Activated CD8-positive, alpha-beta T cell treated with anti-CD3 and anti-CD28 coated beads for 36 hours (primary cell): ENCODE data around the gene MYT1. TPM values are rescaled to one million over a fixed set of nuclear protein-coding genes. Genes with fewer than 3 reads are reported as not detected.

Experiments
- ATAC-seq: fragments of 200-7000 bp; cut with Tn5 transposase; one replicate; pipeline ENCODE4 v1.10.0; 2021; ENCODE audit warnings: mild to moderate bottlenecking, moderate library complexity
- CTCF ChIA-PET: fragments of 350-600 bp; sonication (Branson Sonifier 250); formaldehyde crosslinking; loops from one replicate; lab custom pipeline; 2021; ENCODE audit warnings: antibody characterized with exemption; lab: Charles Lee
- POLR2A ChIA-PET: fragments of 350-600 bp; sonication (Branson Sonifier 250); formaldehyde crosslinking; loops from one replicate; lab custom pipeline; 2021; ENCODE audit warnings: antibody characterized with exemption; lab: Charles Lee
- DNase-seq: peaks from one replicate; pipeline ENCODE4 v3.0.0-alpha.2; 2020
- H3K27ac Mint-ChIP-seq: one replicate; pipeline ENCODE4 v1.8.0; 2021; ENCODE audit warnings: mild to moderate bottlenecking, mixed read lengths
- H3K27me3 Mint-ChIP-seq: one replicate; pipeline ENCODE4 v1.8.0; 2021; ENCODE audit warnings: mixed read lengths
- H3K36me3 Mint-ChIP-seq: one replicate; pipeline ENCODE4 v1.8.0; 2021; ENCODE audit warnings: low read depth, mixed read lengths
- H3K4me1 Mint-ChIP-seq: one replicate; pipeline ENCODE4 v1.8.0; 2021; ENCODE audit warnings: low read depth, mixed read lengths
- H3K4me3 Mint-ChIP-seq: one replicate; pipeline ENCODE4 v1.8.0; 2021; ENCODE audit warnings: mild to moderate bottlenecking, moderate library complexity, mixed read lengths
- H3K9me3 Mint-ChIP-seq: one replicate; pipeline ENCODE4 v1.8.0; 2021; ENCODE audit warnings: mixed read lengths
- CTCF ChIP-seq: fragments of 200-600 bp; IDR thresholded peaks from one replicate; pipeline ENCODE4 v1.8.0; 2022; ENCODE audit warnings: antibody characterized with exemption, mild to moderate bottlenecking
- intact Hi-C: fragments of 100-400 bp; cut with micrococcal nuclease; formaldehyde crosslinking; loops from one replicate; pipeline ENCODE4 v1.10.0; 2022
- total RNA-seq, 2 experiments: library from RNA; stranded (reverse); gene quantifications; one replicate each; pipeline ENCODE4 v1.2.3, GENCODE V29; 2021

MYT1 gene
- total RNA-seq, 2 experiments from 2014 or later: not detected

DNA sequence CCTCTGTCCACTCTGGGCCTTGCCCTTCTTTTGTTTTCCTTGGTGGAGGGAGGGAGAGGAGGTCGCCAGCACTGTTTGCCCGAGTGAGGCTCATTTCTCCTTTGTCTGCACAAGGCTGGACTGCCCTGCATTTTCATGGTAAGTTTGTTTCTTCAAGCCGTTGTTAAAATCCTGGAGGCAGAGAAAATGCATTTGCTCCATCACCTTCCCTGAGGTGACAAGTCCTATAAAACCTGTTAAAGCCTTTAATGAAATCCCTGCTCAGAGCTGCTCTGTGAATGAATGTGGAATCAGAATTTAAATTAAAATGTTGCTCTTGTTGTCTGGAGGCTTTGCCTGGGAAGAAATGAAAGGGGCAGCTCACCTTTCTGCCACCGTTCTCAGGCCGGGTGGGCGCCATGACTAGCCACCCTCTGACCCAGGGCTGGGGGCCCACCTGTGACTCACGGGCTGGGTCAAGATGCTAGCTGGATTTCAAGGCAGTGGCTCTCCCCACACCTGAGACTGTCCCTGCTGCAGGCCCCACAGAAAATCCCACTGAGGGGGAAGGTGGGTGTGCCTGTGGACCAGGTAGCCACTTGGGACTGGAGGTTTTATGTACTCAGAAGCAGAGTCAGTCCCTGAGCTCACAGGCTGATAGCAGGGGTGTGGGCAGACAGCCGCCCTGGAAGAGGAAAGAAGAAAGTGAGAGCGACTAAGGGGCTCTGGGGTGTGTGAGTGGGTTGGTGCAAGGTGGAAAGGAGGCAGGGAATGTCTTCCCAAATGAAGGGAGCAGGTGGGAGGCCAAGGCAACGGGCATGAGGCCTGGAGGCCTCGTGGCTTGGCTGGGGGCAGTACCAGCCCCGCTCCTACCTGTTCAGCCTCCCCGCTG is 24.0 kb upstream of the MYT1 start:
- TF ChIP-seq CTCF: no peak
- POLR2A ChIA-PET: no interaction called here
- no peak overlapping the region for H3K4me3 Mint-ChIP-seq
- no peak for DNase-seq
- H3K9me3 Mint-ChIP-seq: peaks cover 7% of the 10 kb centered on the region
- ATAC-seq: no peak
- peaks cover 3% of the 10 kb centered on the region for H3K27me3 Mint-ChIP-seq
- H3K36me3 Mint-ChIP-seq: no peaks in the 10 kb centered on the region
- H3K4me1 Mint-ChIP-seq: no peaks in the 10 kb centered on the region
- CTCF ChIA-PET: interaction anchor here (1.1 kb wide), 1 partner anchor 101 kb away, joined by 3 read pairs; no protein-coding TSS in a partner anchor
- intact Hi-C loops: no loop called here
- H3K27ac Mint-ChIP-seq: no peak overlapping the region

GRCh38 chr20:64140956-64141355 is 23.3 kb upstream of the MYT1 start:
- intact Hi-C loops: no loop called here
- ChIA-PET POLR2A (no interaction called here), CTCF (interaction anchor here (1.2 kb wide), 1 partner anchor 21 kb away, joined by 4 read pairs; no protein-coding TSS in a partner anchor)
- no peak for DNase-seq
- no peak for TF ChIP-seq CTCF
- ATAC-seq: no peak
- Mint-ChIP-seq H3K27ac (no peak overlapping the region), H3K9me3 (peaks cover 9% of the 10 kb centered on the region), H3K36me3 (no peaks in the 10 kb centered on the region), H3K4me3 (no peak overlapping the region), H3K27me3 (peaks cover 1% of the 10 kb centered on the region), H3K4me1 (no peaks in the 10 kb centered on the region)

DNA sequence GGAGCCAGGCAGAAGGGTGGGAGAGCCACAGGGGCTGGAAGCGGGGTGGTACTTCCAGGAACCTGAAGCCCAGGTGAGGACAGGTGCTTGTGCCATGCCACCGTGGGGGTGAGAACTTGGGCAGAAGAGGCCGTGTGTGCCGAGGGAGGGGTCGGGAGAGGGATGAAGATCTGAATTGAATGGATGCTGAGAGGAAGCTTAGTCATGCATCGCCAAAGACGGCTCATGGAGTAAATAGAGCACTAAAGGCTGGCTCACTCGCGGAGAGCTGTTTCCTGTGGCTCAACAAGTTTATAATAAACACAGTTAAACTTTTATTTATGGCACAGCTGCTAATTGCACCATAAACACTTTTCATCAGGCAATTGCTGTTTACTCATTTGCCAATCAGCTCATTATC is 21.7 kb upstream of the MYT1 start:
- TF ChIP-seq CTCF: no peak
- POLR2A ChIA-PET: no interaction called here
- ATAC-seq: no peak
- Mint-ChIP-seq H3K27ac (no peak overlapping the region), H3K36me3 (no peaks in the 10 kb centered on the region), H3K9me3 (peaks cover 9% of the 10 kb centered on the region), H3K4me3 (no peak overlapping the region), H3K4me1 (no peaks in the 10 kb centered on the region), H3K27me3 (no peaks in the 10 kb centered on the region)
- intact Hi-C loops: no loop called here
- CTCF ChIA-PET: no interaction called here
- no peak for DNase-seq

- no peak overlapping the region for H3K27ac Mint-ChIP-seq
- no peaks in the 10 kb centered on the region for H3K36me3 Mint-ChIP-seq
- no peak for DNase-seq
- H3K4me1 Mint-ChIP-seq: no peaks in the 10 kb centered on the region
- no peaks in the 10 kb centered on the region for H3K27me3 Mint-ChIP-seq
- TF ChIP-seq CTCF: no peak
- ChIA-PET CTCF (no interaction called here), POLR2A (interaction anchor here (1.1 kb wide), 1 partner anchor 118 kb away, joined by 3 read pairs; no protein-coding TSS in a partner anchor)
- no peak for ATAC-seq
- H3K9me3 Mint-ChIP-seq: peaks cover 9% of the 10 kb centered on the region
- intact Hi-C loops: no loop called here
- no peak overlapping the region for H3K4me3 Mint-ChIP-seq
Measured at GRCh38 chr20:64143018-64143801, 21.0 kb upstream of the MYT1 start.
